Measurements from ENCODE around the gene RALGDS. TPM values are rescaled to one million over a fixed set of nuclear protein-coding genes. Genes with fewer than 3 reads are reported as not detected.

The RALGDS gene
- total RNA-seq, 1 experiment from 2014 or later: 25.8 TPM

DNA sequence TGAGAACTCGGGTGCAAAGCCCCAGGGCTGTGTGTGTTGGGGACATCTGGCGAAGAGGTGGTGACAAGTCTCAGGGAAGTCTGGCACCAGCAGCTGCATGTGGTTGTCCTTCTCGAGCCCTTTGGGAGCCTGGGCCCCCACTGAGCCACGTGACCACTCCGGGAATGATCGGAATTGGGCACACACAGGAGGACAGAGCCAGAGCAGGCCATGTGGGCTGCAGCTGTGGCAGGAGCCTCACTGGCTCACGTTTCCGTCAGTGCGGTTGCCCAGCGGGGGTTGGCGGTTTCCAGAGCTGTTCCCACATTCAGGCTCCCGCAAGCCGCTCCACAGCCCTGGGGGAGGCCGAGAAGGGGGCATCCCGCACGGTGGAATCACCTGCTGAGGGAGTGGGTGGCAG lies 66.1 kb downstream of the RALGDS start:
- H3K9me3 ChIP-seq (ENCODE audit: control insufficient read depth, insufficient read depth, low read depth, low read length): no peaks in the 10 kb centered on the region
- no peak for TF ChIP-seq SIN3A (IDR thresholded peaks at IDR 0.05; ENCODE audit: borderline replicate concordance, insufficient read depth, low read depth, low read length)
- TF ChIP-seq POLR2AphosphoS5 (IDR thresholded peaks at IDR 0.05; ENCODE audit: low read depth, low read length): no peak
- TF ChIP-seq TCF7L2 (IDR thresholded peaks at IDR 0.05; ENCODE audit: low read depth, low read length): no peak
- TF ChIP-seq, protein P1, sequence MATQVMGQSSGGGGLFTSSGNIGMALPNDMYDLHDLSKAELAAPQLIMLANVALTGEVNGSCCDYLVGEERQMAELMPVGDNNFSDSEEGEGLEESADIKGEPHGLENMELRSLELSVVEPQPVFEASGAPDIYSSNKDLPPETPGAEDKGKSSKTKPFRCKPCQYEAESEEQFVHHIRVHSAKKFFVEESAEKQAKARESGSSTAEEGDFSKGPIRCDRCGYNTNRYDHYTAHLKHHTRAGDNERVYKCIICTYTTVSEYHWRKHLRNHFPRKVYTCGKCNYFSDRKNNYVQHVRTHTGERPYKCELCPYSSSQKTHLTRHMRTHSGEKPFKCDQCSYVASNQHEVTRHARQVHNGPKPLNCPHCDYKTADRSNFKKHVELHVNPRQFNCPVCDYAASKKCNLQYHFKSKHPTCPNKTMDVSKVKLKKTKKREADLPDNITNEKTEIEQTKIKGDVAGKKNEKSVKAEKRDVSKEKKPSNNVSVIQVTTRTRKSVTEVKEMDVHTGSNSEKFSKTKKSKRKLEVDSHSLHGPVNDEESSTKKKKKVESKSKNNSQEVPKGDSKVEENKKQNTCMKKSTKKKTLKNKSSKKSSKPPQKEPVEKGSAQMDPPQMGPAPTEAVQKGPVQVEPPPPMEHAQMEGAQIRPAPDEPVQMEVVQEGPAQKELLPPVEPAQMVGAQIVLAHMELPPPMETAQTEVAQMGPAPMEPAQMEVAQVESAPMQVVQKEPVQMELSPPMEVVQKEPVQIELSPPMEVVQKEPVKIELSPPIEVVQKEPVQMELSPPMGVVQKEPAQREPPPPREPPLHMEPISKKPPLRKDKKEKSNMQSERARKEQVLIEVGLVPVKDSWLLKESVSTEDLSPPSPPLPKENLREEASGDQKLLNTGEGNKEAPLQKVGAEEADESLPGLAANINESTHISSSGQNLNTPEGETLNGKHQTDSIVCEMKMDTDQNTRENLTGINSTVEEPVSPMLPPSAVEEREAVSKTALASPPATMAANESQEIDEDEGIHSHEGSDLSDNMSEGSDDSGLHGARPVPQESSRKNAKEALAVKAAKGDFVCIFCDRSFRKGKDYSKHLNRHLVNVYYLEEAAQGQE (IDR thresholded peaks at IDR 0.05; ENCODE audit: insufficient read depth in 1 of 2, low read depth in 2 of 2, low read length in 1 of 2): no peak
- TF ChIP-seq, protein P2, sequence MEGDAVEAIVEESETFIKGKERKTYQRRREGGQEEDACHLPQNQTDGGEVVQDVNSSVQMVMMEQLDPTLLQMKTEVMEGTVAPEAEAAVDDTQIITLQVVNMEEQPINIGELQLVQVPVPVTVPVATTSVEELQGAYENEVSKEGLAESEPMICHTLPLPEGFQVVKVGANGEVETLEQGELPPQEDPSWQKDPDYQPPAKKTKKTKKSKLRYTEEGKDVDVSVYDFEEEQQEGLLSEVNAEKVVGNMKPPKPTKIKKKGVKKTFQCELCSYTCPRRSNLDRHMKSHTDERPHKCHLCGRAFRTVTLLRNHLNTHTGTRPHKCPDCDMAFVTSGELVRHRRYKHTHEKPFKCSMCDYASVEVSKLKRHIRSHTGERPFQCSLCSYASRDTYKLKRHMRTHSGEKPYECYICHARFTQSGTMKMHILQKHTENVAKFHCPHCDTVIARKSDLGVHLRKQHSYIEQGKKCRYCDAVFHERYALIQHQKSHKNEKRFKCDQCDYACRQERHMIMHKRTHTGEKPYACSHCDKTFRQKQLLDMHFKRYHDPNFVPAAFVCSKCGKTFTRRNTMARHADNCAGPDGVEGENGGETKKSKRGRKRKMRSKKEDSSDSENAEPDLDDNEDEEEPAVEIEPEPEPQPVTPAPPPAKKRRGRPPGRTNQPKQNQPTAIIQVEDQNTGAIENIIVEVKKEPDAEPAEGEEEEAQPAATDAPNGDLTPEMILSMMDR (IDR thresholded peaks at IDR 0.05): no peak
- DNase-seq (ENCODE audit: low read depth, low spot score): no peak
- BruUV-seq (replicated peaks): no TSS peak
- in situ Hi-C loops (cut with HindIII; ENCODE audit: low pct_unique_long_range_greater_than_20kb, low sequenced_read_pairs): no loop called here
- intact Hi-C loops (cut with micrococcal nuclease; ENCODE audit: unreplicated experiment): no loop called here
- no peak overlapping the region for H3K4me3 ChIP-seq (ENCODE audit: low read depth in 2 of 2, low read length in 2 of 2)
- H3K4me1 ChIP-seq (ENCODE audit: control insufficient read depth, insufficient read depth, low read length): no peaks in the 10 kb centered on the region
- H3K27ac ChIP-seq (ENCODE audit: low read length): no peak overlapping the region
- ChIA-PET CTCF (no interaction called here), POLR2A (no interaction called here)
- ATAC-seq: no peak
- H3K27me3 ChIP-seq (ENCODE audit: control insufficient read depth, insufficient read depth, low read length): no peaks in the 10 kb centered on the region
- peaks cover 2% of the 10 kb centered on the region; the same call in 1 of the 2 replicates for H3K36me3 ChIP-seq (ENCODE audit: control insufficient read depth, insufficient read depth, low read length)

DNA sequence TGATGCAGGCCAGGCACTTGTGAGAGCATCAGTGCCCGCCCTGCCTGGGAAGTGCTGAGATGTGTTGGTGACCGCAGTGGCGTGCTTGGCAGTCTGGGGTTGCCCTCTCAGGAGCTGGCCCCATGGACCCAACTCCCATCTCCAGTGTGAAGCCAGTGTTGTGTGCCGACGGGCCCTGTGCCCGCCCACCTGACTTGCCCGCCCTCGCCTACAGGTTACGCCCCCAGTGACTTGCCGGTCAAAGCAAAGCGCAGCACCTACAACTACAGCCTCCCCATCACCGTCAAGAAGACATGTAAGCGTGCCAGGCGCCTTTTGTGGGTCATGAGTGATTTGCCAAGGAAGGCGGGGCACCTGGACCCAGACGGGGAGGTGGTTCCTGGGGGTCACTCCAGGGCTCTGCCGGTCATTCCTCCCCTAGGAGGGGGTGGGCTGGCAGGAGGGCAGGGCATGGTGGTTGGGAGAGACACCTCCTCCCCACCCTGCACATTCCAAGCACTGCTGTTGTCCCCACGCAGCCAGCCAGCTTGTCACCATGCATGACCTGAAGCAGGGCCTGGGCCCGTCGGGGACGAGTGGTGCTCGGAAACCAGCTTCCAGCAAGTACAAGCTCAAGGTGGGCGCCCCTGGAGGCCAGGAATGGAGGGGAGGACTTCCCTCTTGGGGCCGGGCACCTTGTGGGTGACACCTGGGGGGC lies 66.7 kb downstream of the RALGDS start:
- DNase-seq (ENCODE audit: low read depth, low spot score): no peak
- Histone ChIP-seq H3K27me3 (ENCODE audit: control insufficient read depth, insufficient read depth, low read length) (no peaks in the 10 kb centered on the region), H3K36me3 (ENCODE audit: control insufficient read depth, insufficient read depth, low read length) (peaks cover 2% of the 10 kb centered on the region; the same call in 1 of the 2 replicates), H3K27ac (ENCODE audit: low read length) (no peak overlapping the region), H3K4me1 (ENCODE audit: control insufficient read depth, insufficient read depth, low read length) (no peaks in the 10 kb centered on the region), H3K9me3 (ENCODE audit: control insufficient read depth, insufficient read depth, low read depth, low read length) (no peaks in the 10 kb centered on the region), H3K4me3 (ENCODE audit: low read depth in 2 of 2, low read length in 2 of 2) (no peak overlapping the region)
- no peak for ATAC-seq
- ChIA-PET POLR2A (no interaction called here), CTCF (no interaction called here)
- in situ Hi-C loops (cut with HindIII; ENCODE audit: low pct_unique_long_range_greater_than_20kb, low sequenced_read_pairs): no loop called here
- BruUV-seq (replicated peaks): no TSS peak
- TF ChIP-seq POLR2AphosphoS5 (IDR thresholded peaks at IDR 0.05; ENCODE audit: low read depth, low read length): no peak
- TF ChIP-seq, protein P1 (IDR thresholded peaks at IDR 0.05; ENCODE audit: insufficient read depth in 1 of 2, low read depth in 2 of 2, low read length in 1 of 2): no peak
- TF ChIP-seq TCF7L2 (IDR thresholded peaks at IDR 0.05; ENCODE audit: low read depth, low read length): no peak
- TF ChIP-seq, protein P2 (IDR thresholded peaks at IDR 0.05): no peak
- no peak for TF ChIP-seq SIN3A (IDR thresholded peaks at IDR 0.05; ENCODE audit: borderline replicate concordance, insufficient read depth, low read depth, low read length)
- intact Hi-C loops (cut with micrococcal nuclease; ENCODE audit: unreplicated experiment): no loop called here
